Pons (tissue), 1 donor: ENCODE data around the gene EXD1.
"Not testable (repeated sequence)": the region's sequence is repeated elsewhere in the genome, so short reads cannot be mapped to it uniquely, and the experiment has no call there.

Experiments used
- DNase-seq: peaks from one replicate; pipeline ENCODE4 v3.0.0-alpha.2; 2016; ENCODE audit warnings: low spot score

Gene EXD1

DNA sequence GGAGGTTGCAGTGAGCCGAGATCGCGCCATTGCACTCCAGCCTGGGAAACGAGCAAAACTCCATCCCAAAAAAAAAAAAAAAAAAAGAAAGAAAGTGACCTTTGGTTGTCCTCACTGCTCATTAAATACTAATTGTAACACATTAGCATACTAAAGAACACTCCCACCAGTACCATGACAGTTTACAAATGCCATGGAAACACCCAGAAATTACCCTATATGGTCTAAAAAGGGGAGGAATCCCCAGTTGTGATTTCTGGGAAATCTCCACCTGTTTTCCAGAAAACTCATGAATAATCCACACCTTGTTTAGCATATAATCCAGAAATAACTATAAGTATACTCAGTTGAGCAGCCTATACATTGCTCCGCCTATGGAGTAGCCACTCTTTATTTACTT is 90.9 kb downstream of the EXD1 start:
- no peak for DNase-seq

DNA sequence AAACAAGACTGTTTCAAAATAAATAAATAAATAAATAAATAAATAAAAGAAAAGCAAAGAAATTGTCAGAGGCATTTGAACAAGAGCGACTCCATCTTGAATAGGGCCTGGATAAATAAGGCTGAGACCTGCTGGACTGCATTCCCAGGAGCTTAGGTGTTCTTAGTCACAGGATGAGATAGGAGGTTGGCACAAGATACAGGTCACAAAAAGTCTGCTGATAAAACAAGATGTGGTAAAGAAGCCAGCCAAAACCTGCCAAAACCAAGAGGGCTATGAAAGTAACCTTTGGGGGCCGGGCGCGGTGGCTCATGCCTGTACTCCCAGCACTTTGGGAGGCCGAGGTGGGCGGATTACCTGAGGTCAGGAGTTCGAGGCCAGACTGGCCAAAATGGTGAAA is 91.4 kb downstream of the EXD1 start:
- not testable (repeated sequence) for DNase-seq

- not testable (repeated sequence) for DNase-seq
Observed at GRCh38 chr15:41135580-41135979, 95.0 kb downstream of the EXD1 start.

- no peak for DNase-seq
Observed at GRCh38 chr15:41133454-41133853, 97.1 kb downstream of the EXD1 start.
